MCF 10A (cell line): ENCODE results near the gene SATB1. TPM values are rescaled to one million over a fixed set of nuclear protein-coding genes. Genes with fewer than 3 reads are reported as not detected.

Experiments used
- BruUV-seq: library from RNA; stranded (reverse); fragments of 400-500 nt; replicated peaks from 2 replicates; lab custom pipeline; 2021; lab: Mats Ljungman, UMichigan
- CTCF ChIA-PET: fragments of 300-600 bp; sonication (Branson Sonifier 250); formaldehyde crosslinking; extraction: SDS; loops from one replicate; lab custom pipeline; 2021; ENCODE audit warnings: antibody characterized with exemption, inconsistent platforms; lab: Yijun Ruan, JAX
- POLR2A ChIA-PET: fragments of 300-600, 350-650 bp; sonication (Branson Sonifier 250); formaldehyde crosslinking; extraction: SDS; loops from one replicate; lab custom pipeline; 2020; ENCODE audit warnings: antibody characterized with exemption, inconsistent platforms; lab: Yijun Ruan, JAX
- DNase-seq: peaks from one replicate; pipeline ENCODE4 v3.0.0-alpha.2; 2018; ENCODE audit not compliant: unreplicated experiment
- H3K27ac Mint-ChIP-seq: one replicate; pipeline ENCODE4 v1.8.0; 2022; ENCODE audit warnings: mild to moderate bottlenecking, low read depth, mixed read lengths; ENCODE audit not compliant: unreplicated experiment
- H3K27me3 Mint-ChIP-seq: one replicate; pipeline ENCODE4 v1.8.0; 2022; ENCODE audit warnings: mixed read lengths; ENCODE audit not compliant: insufficient read depth, unreplicated experiment
- H3K36me3 Mint-ChIP-seq: one replicate; pipeline ENCODE4 v1.8.0; 2022; ENCODE audit warnings: mild to moderate bottlenecking, moderate library complexity, mixed read lengths; ENCODE audit not compliant: insufficient read depth, unreplicated experiment
- H3K4me1 Mint-ChIP-seq: one replicate; pipeline ENCODE4 v1.8.0; 2022; ENCODE audit warnings: mixed read lengths; ENCODE audit not compliant: insufficient read depth, unreplicated experiment
- H3K4me3 Mint-ChIP-seq: one replicate; pipeline ENCODE4 v1.8.0; 2022; ENCODE audit warnings: mild to moderate bottlenecking, moderate library complexity, mixed read lengths; ENCODE audit not compliant: unreplicated experiment
- H3K9me3 Mint-ChIP-seq: one replicate; pipeline ENCODE4 v1.8.0; 2022; ENCODE audit warnings: mixed read lengths; ENCODE audit not compliant: unreplicated experiment
- CTCF ChIP-seq: fragments of 200-600 bp; IDR thresholded peaks from one replicate; pipeline ENCODE4 v1.8.0; 2022; ENCODE audit warnings: antibody characterized with exemption, mild to moderate bottlenecking; ENCODE audit not compliant: unreplicated experiment
- intact Hi-C: fragments of 100-400 bp; cut with micrococcal nuclease; formaldehyde crosslinking; loops from 2 replicates; pipeline ENCODE4 v1.14.1; 2022
- total RNA-seq: library from RNA; stranded (reverse); gene quantifications from 2 replicates; pipeline ENCODE4 v1.2.3, GENCODE V29; 2022

Gene SATB1
- total RNA-seq, 1 experiment from 2014 or later = 0.23 TPM

- ChIA-PET POLR2A (no interaction called here), CTCF (no interaction called here)
- no peaks in the 10 kb centered on the region for H3K4me1 Mint-ChIP-seq
- H3K9me3 Mint-ChIP-seq = no peaks in the 10 kb centered on the region
- H3K36me3 Mint-ChIP-seq = no peaks in the 10 kb centered on the region
- intact Hi-C loops = no loop called here
- peaks cover 77% of the 10 kb centered on the region for H3K27me3 Mint-ChIP-seq
- no TSS peak for BruUV-seq
- H3K4me3 Mint-ChIP-seq = no peak overlapping the region
- no peak for DNase-seq
- TF ChIP-seq CTCF = no peak
- no peak overlapping the region for H3K27ac Mint-ChIP-seq
Observed at GRCh38 chr3:18370672-18371071, 54.5 kb downstream of the SATB1 start.

- H3K36me3 Mint-ChIP-seq = no peaks in the 10 kb centered on the region
- CTCF ChIA-PET = no interaction called here
- TF ChIP-seq CTCF = no peak
- peaks cover 85% of the 10 kb centered on the region for H3K27me3 Mint-ChIP-seq
- no peaks in the 10 kb centered on the region for H3K9me3 Mint-ChIP-seq
- H3K4me1 Mint-ChIP-seq = no peaks in the 10 kb centered on the region
- no TSS peak for BruUV-seq
- H3K4me3 Mint-ChIP-seq = no peak overlapping the region
- POLR2A ChIA-PET = no interaction called here
- DNase-seq = no peak
- intact Hi-C loops = no loop called here
- no peak overlapping the region for H3K27ac Mint-ChIP-seq
Observed at GRCh38 chr3:18369551-18370185, 55.5 kb downstream of the SATB1 start.

- Mint-ChIP-seq H3K27ac (no peak overlapping the region), H3K36me3 (no peaks in the 10 kb centered on the region), H3K27me3 (peaks cover 65% of the 10 kb centered on the region), H3K4me3 (no peak overlapping the region), H3K4me1 (no peaks in the 10 kb centered on the region), H3K9me3 (no peaks in the 10 kb centered on the region)
- ChIA-PET POLR2A (no interaction called here), CTCF (interaction anchor here (0.9 kb wide), 1 partner anchor 24 kb away, joined by 3 read pairs; no protein-coding TSS in a partner anchor)
- intact Hi-C loops = no loop called here
- TF ChIP-seq CTCF = no peak
- no peak for DNase-seq
- BruUV-seq = no TSS peak
Observed at GRCh38 chr3:18366258-18366657, 58.9 kb downstream of the SATB1 start.

GRCh38 chr3:18363338-18363737 lies 61.8 kb downstream of the SATB1 start:
- Mint-ChIP-seq H3K9me3 (no peaks in the 10 kb centered on the region), H3K4me3 (no peak overlapping the region), H3K36me3 (no peaks in the 10 kb centered on the region), H3K27ac (no peak overlapping the region), H3K4me1 (no peaks in the 10 kb centered on the region), H3K27me3 (peaks cover 62% of the 10 kb centered on the region)
- no peak for DNase-seq
- CTCF ChIA-PET = interaction anchor here (0.6 to 1.1 kb wide), 2 partner anchors 26 to 1373 kb away, joined by 3 to 7 read pairs; no protein-coding TSS in a partner anchor
- TF ChIP-seq CTCF = no peak
- POLR2A ChIA-PET = interaction anchor here (0.6 kb wide), 1 partner anchor 913 kb away, joined by 3 read pairs; no protein-coding TSS in a partner anchor
- intact Hi-C loops = no loop called here
- BruUV-seq = no TSS peak
